GM12875 (cell line): ENCODE data around the gene SUCO.
"Not testable (repeated sequence)": the region's sequence is repeated elsewhere in the genome, so short reads cannot be mapped to it uniquely, and the experiment has no call there.

Experiments used
- H3K4me3 ChIP-seq: one replicate; pipeline ENCODE4 v1.5.1; 2011; ENCODE audit warnings: low read depth, low read length, control low read depth
- CTCF ChIP-seq: IDR thresholded peaks from 2 replicates; pipeline ENCODE4 v1.5.1; 2011; ENCODE audit warnings: low read depth, mild to moderate bottlenecking, control low read depth, inconsistent platforms, low read length, moderate library complexity, borderline replicate concordance; ENCODE audit not compliant: insufficient read depth

SUCO gene

GRCh38 chr1:172608098-172608601, 75.2 kb downstream of the SUCO start:
- no peak for TF ChIP-seq CTCF

GRCh38 chr1:172609528-172609927, 76.6 kb downstream of the SUCO start:
- peak; percentile 15; the same call in 1 of the 2 replicates for TF ChIP-seq CTCF
- no peak overlapping the region for H3K4me3 ChIP-seq

More at GRCh38 chr1:172608098-172608601, 75.2 kb downstream of the SUCO start:
- H3K4me3 ChIP-seq, result no peak overlapping the region

- TF ChIP-seq CTCF, result no peak
- no peak overlapping the region for H3K4me3 ChIP-seq
Measured at GRCh38 chr1:172612478-172612877, 79.5 kb downstream of the SUCO start.

DNA sequence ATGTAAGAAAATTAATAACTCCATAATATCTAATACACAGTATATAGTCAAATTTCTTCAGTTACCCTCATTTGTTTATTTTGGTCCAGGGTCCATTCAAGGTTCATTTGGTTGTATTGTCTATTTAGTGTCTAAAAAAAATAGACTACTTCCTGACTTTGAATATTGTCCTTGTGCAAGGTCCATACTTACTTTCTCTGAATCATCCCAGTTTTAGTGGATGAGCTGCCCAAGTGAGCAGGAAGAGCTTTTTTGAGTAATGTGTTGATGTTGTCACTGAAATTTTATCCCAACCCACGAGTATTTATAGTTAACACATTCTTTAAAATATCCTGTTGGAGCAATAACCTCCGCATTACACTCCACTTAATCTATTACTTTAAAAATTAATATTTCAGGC, 80.3 kb downstream of the SUCO start:
- no peak overlapping the region for H3K4me3 ChIP-seq
- TF ChIP-seq CTCF, result no peak

DNA sequence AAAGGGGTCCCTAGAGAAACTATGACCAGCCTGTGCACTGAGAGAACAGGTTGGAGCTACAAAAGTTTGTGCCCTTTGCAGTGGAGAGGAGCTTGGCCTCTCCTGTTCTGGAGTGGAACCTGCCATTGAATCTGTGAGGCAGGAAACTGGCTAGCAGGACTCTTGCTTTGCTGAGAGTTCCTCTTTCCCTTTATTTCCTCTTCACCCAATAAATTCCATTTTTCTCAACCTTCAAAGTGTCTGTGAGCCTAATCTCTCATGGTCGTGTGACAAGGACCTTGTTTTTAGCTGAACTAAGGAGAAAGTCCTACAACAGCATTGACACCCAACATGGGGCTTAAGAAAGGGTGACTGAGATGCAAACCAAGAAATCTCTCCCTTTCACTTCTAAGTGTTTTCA, 83.2 kb downstream of the SUCO start:
- H3K4me3 ChIP-seq, result no peak overlapping the region
- no peak for TF ChIP-seq CTCF

- H3K4me3 ChIP-seq, result no peak overlapping the region
- no peak for TF ChIP-seq CTCF
Measured at GRCh38 chr1:172616636-172617035, 83.7 kb downstream of the SUCO start.

DNA sequence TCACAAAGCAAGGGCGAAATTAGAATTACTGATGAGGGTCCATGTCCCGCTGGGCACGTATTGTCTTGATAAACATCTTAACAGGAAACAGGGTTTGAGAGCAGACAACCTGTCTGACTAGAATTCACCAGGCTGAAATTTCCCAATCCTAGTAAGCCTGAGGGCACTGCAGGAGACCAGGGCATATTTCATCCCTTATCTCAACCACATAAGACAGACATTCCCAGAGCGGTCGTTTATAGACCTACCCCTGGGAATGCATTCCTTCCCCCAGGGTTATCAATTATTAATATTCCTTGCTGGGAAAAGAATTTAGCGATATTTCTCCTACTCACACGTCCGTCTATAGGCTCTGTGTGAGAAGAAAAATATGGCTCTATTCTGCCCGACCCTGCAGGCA, 87.7 kb downstream of the SUCO start:
- not testable (repeated sequence) for H3K4me3 ChIP-seq

- H3K4me3 ChIP-seq, result no peak overlapping the region
- TF ChIP-seq CTCF, result no peak
Measured at GRCh38 chr1:172622541-172622940, 89.6 kb downstream of the SUCO start.
